DMS79 treated with DMSO at 0.1 percent for 48 hours (cell line): ENCODE data around the gene GPR141.
"Not testable (repeated sequence)": the region's sequence is repeated elsewhere in the genome, so short reads cannot be mapped to it uniquely, and the experiment has no call there.

ENCODE experiments used
- DNase-seq: peaks from one replicate; lab custom pipeline; 2025; lab: John Stamatoyannopoulos, UW

The GPR141 gene

GRCh38 chr7:37686556-37687345 lies 3.2 kb downstream of the GPR141 start:
- DNase-seq = no peak

- DNase-seq = no peak
Measured at GRCh38 chr7:37690206-37690605, 6.6 kb downstream of the GPR141 start.

DNA sequence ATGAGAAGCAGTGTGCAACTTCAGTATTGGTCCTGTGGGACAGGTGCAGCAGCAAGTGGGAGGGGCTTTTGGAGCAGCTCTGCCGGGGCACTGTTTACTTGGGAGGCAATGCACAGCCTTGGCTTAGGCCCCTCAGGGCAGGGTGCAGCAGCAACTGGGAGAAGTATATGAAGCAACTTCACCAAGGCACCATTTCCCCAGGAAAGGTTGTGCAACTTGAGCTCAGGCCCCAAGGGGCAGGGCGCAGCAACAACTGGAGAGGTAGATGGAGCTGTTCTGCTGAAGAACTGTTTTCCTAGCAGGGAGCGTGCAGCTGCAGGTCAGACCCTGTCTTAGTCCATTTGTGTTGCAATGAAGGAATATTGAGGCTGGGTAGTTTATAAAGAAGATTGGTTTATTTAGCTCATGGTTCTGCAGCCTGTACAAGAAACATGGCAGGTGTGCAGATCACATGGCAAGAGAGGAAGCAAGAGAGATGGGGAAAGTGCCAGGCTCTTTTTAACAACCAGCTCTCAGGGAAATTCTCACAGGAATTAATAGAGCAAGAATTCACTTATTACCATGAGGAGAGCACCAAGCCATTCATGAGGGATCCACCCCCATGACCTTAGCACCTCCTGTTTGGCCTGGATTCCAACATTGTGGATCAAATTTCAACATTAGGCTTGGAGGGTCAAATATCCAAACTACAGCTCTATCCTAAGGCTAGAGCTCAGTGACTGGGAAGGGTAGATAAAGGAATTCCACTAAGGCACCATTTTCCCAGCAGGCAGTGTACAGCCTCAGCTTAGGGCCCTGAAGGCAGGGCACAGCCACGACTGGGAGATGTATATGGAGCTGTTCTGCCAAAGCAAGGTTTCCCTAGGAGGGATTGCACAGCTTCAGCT lies 10.9 kb downstream of the GPR141 start:
- DNase-seq = no peak

DNA sequence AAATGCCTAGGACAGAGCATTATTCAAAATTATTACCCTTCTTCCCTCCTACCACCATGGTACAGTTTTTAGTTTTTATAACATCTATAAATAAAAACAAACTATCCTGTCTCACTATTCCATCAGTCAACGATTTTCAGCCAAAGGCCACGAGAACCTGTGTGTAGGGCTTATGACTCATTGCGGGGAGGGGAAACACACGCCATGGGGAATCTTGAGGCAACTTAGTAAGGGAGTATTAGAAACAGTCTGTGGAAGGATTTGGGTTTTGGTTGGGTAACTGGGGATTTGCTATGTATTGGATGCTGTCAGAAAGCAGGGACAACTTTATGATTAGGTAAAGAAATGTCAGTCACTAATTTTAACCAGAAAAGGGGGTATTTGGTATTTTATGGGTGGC lies 14.7 kb downstream of the GPR141 start:
- no peak for DNase-seq

- no peak for DNase-seq
Measured at GRCh38 chr7:37698782-37699181, 15.2 kb downstream of the GPR141 start.

DNA sequence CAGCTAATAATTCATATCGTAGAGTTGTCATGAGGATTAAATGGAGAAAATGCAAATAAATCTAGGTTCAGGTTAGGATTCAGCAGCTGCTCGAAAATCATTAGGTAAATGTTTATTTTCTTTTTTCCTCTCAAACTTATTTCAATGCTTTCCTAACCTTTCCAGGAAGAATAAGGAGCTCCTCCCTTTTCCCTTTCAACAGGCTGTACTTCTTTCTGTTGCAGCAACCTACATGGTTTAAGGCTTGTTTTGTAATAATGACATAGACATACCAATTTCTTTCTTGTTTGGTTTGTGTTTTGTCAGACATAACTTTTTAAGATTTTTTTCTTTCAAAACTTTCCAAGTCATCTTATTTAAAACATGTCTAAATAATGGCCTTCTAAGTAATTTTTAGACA lies 18.2 kb downstream of the GPR141 start:
- no peak for DNase-seq

DNA sequence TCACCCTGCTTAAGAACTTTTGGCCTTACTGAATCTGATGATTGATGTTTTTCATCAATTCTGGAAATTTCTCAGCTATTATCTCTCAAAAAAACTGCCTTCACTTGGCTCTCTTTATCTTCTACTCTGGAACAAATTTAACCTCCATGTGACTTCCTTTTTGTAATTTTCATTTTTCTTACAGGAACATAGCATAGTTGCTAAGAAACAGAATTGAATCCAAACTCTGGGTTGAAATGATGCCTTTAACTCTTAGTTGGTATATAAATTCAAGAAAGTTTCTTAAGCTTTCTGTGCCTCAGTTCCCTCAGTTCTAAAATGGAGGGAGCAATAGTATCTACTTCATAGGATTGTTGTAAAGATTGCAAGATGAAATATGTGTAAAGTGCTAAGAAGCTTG lies 19.8 kb downstream of the GPR141 start:
- no peak for DNase-seq

- not testable (repeated sequence) for DNase-seq
Measured at GRCh38 chr7:37704328-37704833, 20.8 kb downstream of the GPR141 start.

- DNase-seq = no peak
Measured at GRCh38 chr7:37705976-37706375, 22.4 kb downstream of the GPR141 start.

DNA sequence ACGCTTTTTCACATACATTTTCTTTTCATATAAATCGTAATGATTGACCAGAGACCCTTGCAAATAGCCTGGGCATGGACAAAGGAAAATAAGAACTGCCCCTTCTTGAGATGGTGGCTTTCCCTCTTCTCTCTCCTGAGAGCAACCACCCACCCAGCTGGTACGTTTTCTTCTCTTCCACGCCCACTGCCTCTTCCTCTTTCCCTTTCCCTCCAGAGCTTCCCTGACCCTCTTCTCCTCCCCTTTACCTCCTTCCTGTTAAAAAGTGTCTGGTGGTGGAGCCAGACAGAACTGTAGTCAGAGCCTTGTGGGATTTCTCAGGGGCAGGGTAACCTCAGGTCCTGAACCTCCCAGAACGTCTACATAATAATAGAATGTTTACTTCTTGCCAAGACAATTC lies 23.2 kb downstream of the GPR141 start:
- no peak for DNase-seq

DNA sequence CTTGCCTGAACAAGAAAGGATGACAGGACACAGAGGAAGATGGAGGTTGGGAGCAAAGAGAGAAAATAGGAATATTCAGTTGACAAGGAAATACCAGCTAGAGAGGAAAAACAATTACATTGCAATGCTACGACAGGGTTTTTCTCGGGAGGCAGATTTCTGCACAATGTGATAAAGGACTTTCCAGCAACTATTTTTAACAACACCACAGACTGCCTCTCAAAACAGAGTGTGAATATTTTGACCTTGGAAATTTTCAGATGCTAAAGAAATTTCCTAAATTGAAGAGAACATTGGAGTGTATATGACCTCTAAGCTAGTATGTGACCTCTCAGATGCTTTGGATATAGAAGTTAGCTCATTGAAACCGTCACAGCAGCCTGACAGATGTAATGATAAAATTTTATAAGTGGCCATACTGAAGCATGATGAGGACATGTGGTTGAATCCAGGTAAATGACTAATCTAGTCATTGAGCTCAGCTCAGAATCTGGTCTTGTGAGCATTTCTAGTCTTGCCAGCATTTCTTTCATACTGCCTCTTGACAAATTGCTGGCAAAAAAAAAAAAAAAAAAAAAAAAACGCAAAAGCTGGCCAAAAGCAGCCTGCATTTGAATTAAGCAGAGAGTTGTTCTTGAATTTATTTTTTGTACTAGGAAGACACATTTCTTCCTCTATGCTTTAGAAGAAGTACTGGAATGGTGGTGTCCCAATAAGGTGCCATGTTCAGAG lies 24.4 kb downstream of the GPR141 start:
- no peak for DNase-seq

DNA sequence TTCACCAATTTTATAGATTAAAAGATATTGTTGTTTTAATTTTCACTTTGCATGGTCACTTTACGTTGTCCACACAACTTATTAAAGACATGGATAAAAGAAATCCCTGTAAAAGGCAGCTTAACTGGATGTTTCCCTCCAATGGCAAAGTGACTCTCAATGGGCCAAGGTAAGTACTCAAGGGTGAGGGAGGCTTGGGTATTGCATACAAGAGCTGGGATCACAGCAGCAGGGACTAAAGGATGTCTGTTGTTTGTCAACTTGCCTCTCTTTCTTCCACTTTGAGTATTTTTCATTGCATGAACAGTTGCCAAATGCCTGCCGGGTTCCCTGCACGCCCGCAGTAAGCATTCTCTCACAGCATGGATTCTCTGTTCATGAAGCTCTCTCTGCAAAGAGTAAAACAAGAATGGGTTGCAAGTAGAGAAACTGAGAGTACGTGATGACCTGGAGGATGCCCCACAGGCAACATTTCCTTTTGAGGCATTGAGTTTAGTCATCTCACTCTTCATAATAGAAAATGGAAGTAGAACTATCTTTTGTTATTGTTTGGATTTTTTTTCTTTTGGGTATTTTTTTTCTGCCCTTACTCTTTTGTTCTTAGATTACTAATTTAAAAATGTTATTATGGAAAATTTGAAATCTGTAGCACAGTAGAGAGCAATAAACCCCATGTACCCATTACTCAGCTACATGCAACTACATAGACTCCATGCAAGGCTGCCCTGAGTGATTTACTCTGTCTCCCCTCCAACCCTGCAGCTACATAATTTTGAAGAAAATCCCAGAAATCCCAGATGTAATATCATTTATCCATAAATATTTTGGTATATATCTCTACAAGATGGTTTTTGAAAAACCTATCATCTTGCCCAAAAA lies 26.3 kb downstream of the GPR141 start:
- DNase-seq = no peak

- no peak for DNase-seq
Measured at GRCh38 chr7:37713613-37714012, 30.0 kb downstream of the GPR141 start.

DNA sequence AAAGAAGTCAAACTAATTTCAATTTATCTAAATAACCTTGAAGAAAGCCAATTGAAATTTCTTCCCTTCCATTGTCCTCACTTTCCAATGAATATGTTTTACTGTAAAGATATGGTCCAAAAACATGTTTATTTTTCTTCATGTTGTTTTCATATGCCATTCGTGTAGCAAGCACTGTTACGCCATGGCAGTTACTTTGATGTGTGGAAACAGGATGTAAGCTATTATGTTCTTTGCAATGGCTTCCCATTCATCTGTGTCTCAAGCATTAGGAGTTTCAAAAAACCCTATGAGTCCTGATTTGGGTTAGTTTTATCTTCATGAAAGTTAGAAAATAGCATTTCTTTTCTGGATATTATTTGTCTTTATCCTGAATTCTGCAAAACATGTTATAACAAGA lies 31.0 kb downstream of the GPR141 start:
- DNase-seq = no peak

GRCh38 chr7:37718585-37718984 lies 35.0 kb downstream of the GPR141 start:
- DNase-seq = no peak

DNA sequence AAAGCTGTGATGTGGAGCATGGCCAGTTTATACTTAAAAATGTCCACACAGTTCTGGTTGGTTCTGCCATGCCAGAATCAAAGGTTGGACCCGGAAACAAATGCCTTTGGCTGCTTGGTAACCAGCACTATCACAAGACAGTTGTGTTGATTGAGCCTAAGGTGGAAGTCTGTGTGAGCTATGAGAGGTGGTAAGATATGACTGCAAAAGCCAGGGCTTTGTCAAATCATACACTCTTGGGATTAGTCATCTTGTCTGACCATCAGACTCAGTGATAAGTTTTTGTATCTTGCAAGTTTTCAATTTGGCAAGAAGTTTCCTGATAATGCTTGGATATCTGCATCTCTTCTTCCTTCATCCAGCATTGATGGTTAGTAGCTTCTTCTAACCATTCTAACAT lies 35.5 kb downstream of the GPR141 start:
- no peak for DNase-seq

DNA sequence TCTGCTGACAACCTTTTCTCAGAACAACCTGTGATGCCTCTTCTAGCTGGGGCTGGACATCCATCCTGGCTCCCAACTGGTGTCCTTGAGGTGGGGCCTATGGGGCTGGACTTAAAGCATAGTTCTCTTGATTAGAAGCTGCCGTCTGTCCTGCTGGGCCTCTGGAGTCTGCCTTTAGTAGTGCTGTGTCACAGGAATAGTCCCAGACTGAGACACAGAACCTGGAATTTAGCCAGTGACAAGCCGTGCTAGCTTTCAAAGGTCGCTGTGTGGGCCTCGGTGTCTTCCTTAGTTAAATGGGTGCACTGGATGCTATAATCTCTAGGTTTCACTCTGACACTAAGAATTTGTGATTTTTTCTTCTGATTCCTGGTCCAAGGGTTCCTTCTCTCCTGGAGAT lies 41.2 kb downstream of the GPR141 start:
- DNase-seq = no peak

- no peak for DNase-seq
Measured at GRCh38 chr7:37726016-37726415, 42.5 kb downstream of the GPR141 start.

DNA sequence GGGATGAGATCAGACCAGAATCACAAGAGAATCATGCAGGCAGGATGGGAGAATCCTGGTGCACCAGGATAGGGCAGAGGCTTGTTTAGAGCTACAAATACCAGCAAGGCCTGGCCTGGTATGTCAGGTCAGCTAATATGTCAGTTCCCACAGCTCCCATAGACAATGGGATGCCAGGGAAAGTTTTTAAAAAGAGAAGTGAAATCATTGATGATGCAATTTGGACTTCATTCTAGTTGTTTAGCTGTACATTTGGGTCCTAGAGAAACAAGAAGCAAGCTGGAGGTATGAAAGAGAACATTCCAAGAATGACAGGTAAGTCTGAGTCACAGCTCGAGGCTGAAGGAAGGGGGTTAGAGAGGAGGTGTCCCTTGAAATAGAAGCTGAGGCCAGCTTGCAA lies 45.2 kb downstream of the GPR141 start:
- DNase-seq = no peak

- DNase-seq = no peak
Measured at GRCh38 chr7:37729181-37729580, 45.6 kb downstream of the GPR141 start.

- DNase-seq = no peak
Measured at GRCh38 chr7:37730501-37730900, 46.9 kb downstream of the GPR141 start.
